ENCODE data around the gene ADIRF.
A peak's percentile ranks its signal among the peaks of the same experiment; 100 is the strongest.

Gene ADIRF

GRCh38 chr10:86942441-86943315, 25.6 kb upstream of the ADIRF start:
- DNase-seq (ENCODE audit: low read depth) = no peak
- H3K4me3 ChIP-seq (replicated peaks; ENCODE audit: low read depth, low read length) = no peak overlapping the region
- no peak for TF ChIP-seq CTCF (IDR thresholded peaks at IDR 0.05; ENCODE audit: low read length, missing control alignments)

GRCh38 chr10:86943316-86944030, 24.8 kb upstream of the ADIRF start:
- H3K4me3 ChIP-seq (replicated peaks; ENCODE audit: low read depth, low read length) = no peak overlapping the region
- DNase-seq (ENCODE audit: low read depth) = no peak
- no peak for TF ChIP-seq CTCF (IDR thresholded peaks at IDR 0.05; ENCODE audit: low read length, missing control alignments)

- H3K4me3 ChIP-seq (replicated peaks; ENCODE audit: low read depth, low read length) = no peak overlapping the region
- DNase-seq (ENCODE audit: low read depth) = no peak
- TF ChIP-seq CTCF (IDR thresholded peaks at IDR 0.05; ENCODE audit: low read length, missing control alignments) = no peak
These were observed 24.3 kb upstream of the ADIRF start for GRCh38 chr10:86944031-86944419.

- DNase-seq (ENCODE audit: low read depth) = no peak
- H3K4me3 ChIP-seq (replicated peaks; ENCODE audit: low read depth, low read length) = no peak overlapping the region
- no peak for TF ChIP-seq CTCF (IDR thresholded peaks at IDR 0.05; ENCODE audit: low read length, missing control alignments)
These were observed 23.8 kb upstream of the ADIRF start for GRCh38 chr10:86944471-86944870.

GRCh38 chr10:86944907-86945306, 23.4 kb upstream of the ADIRF start:
- H3K4me3 ChIP-seq (replicated peaks; ENCODE audit: low read depth, low read length) = no peak overlapping the region
- no peak for DNase-seq (ENCODE audit: low read depth)
- no peak for TF ChIP-seq CTCF (IDR thresholded peaks at IDR 0.05; ENCODE audit: low read length, missing control alignments)

- DNase-seq (ENCODE audit: low read depth) = no peak
- peak; percentile 29 for TF ChIP-seq CTCF (IDR thresholded peaks at IDR 0.05; ENCODE audit: low read length, missing control alignments)
- no peak overlapping the region for H3K4me3 ChIP-seq (replicated peaks; ENCODE audit: low read depth, low read length)
These were observed 22.7 kb upstream of the ADIRF start for GRCh38 chr10:86945361-86946212.

Measured in fibroblast of pulmonary artery (primary cell).